ENCODE data around the gene RELT. TPM values are rescaled to one million over a fixed set of nuclear protein-coding genes. Genes with fewer than 3 reads are reported as not detected.

The RELT gene
- total RNA-seq, 1 donor from 2014 or later: 3.5 TPM

DNA sequence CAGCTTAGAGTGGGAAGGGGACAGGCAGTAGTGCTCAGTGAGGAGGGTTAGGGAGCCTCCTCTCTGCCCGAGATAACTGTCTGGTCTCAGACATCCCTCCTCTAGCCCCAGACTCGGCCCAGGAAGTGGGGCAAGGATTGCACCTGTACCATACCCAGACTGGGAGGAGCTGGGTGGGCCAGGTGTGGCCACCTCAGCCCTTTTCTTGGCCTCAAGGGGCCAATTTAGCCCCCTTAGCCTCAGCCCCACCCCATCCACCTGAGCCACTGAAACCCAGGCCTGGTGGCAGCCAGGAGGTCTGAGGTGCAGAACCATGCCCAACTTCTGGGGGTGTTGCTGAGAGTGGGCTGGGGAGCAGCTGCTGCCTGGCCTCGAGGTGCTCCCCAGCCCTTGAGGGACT is 6.5 kb downstream of the RELT start:
- no peak for DNase-seq (ENCODE audit: low spot score)
- TF ChIP-seq, protein P1, sequence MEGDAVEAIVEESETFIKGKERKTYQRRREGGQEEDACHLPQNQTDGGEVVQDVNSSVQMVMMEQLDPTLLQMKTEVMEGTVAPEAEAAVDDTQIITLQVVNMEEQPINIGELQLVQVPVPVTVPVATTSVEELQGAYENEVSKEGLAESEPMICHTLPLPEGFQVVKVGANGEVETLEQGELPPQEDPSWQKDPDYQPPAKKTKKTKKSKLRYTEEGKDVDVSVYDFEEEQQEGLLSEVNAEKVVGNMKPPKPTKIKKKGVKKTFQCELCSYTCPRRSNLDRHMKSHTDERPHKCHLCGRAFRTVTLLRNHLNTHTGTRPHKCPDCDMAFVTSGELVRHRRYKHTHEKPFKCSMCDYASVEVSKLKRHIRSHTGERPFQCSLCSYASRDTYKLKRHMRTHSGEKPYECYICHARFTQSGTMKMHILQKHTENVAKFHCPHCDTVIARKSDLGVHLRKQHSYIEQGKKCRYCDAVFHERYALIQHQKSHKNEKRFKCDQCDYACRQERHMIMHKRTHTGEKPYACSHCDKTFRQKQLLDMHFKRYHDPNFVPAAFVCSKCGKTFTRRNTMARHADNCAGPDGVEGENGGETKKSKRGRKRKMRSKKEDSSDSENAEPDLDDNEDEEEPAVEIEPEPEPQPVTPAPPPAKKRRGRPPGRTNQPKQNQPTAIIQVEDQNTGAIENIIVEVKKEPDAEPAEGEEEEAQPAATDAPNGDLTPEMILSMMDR (IDR thresholded peaks at IDR 0.05): no peak
- no peaks in the 10 kb centered on the region for H3K27me3 Mint-ChIP-seq (ENCODE audit: low read depth)
- H3K36me3 Mint-ChIP-seq (ENCODE audit: low read depth): no peaks in the 10 kb centered on the region
- H3K4me3 Mint-ChIP-seq (ENCODE audit: unreplicated experiment): no peak overlapping the region
- no peak overlapping the region for H3K27ac Mint-ChIP-seq (ENCODE audit: unreplicated experiment)
- peaks cover 42% of the 10 kb centered on the region for H3K4me1 Mint-ChIP-seq (ENCODE audit: low read depth)
- H3K9me3 Mint-ChIP-seq (ENCODE audit: low read depth): no peaks in the 10 kb centered on the region

DNA sequence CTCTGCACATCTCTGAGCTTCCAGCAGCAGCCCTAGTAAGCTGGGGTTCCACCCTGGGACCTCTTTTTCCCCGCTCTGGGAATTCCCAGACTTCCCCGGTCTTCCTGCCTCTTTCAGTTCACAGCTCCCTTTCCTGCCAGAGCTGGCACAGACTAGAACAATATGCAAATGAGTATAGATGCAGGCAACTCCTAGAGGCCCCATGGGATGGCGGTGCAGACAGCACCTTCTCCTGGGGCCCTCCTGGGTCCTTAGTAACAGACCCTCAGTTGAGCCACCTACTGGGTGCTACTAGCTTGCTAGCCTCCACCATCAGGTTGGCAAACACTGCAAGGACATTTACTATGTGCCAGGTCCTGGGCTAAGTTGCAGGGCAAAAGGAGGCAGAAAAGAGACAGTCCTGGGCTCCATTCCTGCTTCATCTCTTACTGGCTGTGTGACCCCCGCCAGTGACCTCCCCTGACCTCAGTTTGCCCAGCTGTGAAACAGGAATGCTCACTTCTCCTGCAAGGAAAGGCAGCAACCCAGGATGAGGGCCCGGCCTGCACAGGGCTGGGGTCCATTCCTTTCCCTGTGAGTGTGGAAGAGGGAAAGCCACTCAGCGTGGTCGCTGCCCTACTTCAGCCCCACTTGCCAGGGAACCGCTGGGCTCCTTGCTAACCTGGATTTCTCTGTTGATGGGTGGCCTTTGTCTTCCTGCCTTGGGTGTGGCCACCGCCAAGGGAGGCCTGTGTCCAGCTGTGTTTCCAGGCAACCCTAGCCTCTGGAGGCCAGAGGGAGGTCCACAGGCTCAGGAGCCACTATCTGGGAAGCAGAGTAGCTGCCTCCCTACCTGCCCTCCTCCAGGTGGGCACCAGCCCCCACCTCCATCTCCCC is 7.3 kb downstream of the RELT start:
- no peak for DNase-seq (ENCODE audit: low spot score)
- TF ChIP-seq, protein P1 (IDR thresholded peaks at IDR 0.05): no peak
- Mint-ChIP-seq H3K27ac (ENCODE audit: unreplicated experiment) (peak overlapping the region; percentile 70), H3K27me3 (ENCODE audit: low read depth) (no peaks in the 10 kb centered on the region), H3K4me3 (ENCODE audit: unreplicated experiment) (no peak overlapping the region), H3K36me3 (ENCODE audit: low read depth) (no peaks in the 10 kb centered on the region), H3K4me1 (ENCODE audit: low read depth) (peaks cover 42% of the 10 kb centered on the region), H3K9me3 (ENCODE audit: low read depth) (no peaks in the 10 kb centered on the region)

DNA sequence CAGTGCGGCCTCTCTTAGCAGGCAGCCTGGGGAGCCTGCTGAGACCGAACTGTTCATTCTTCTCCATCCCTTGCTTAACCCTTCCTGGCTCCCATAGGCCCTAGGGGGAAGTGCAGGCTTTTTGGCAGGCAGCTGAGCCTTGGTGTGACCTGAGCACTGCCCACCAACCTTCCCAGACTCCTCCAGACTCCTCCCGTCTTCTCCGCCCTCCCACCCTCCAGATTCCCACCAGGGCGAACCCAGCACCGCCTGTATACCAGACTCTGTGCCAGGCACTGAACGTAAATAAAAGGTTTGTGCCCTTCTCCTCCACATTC is 7.9 kb downstream of the RELT start:
- no peaks in the 10 kb centered on the region for H3K27me3 Mint-ChIP-seq (ENCODE audit: low read depth)
- no peak overlapping the region for H3K27ac Mint-ChIP-seq (ENCODE audit: unreplicated experiment)
- no peak overlapping the region for H3K4me3 Mint-ChIP-seq (ENCODE audit: unreplicated experiment)
- TF ChIP-seq, protein P1 (IDR thresholded peaks at IDR 0.05): no peak
- peaks cover 41% of the 10 kb centered on the region for H3K4me1 Mint-ChIP-seq (ENCODE audit: low read depth)
- H3K36me3 Mint-ChIP-seq (ENCODE audit: low read depth): no peaks in the 10 kb centered on the region
- no peak for DNase-seq (ENCODE audit: low spot score)
- H3K9me3 Mint-ChIP-seq (ENCODE audit: low read depth): no peaks in the 10 kb centered on the region

DNA sequence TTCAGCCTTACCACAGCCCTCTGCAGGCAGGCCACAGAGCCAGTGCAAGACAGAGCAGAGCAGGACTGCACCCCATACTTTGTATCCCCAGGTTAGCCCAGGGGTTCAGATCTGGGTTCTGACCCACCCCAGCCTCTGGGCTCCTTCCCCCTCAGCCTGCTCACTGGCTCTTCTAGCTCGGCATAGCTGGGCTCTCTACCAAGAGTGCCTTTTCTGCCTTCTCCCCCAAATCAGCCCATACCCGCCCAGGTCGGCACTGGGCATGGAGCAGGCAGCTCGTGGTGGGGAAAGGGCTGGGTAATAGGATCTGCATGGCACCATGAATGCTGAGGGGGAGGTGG is 8.3 kb downstream of the RELT start:
- TF ChIP-seq, protein P1 (IDR thresholded peaks at IDR 0.05): no peak
- Mint-ChIP-seq H3K4me1 (ENCODE audit: low read depth) (peaks cover 41% of the 10 kb centered on the region), H3K4me3 (ENCODE audit: unreplicated experiment) (no peak overlapping the region), H3K27ac (ENCODE audit: unreplicated experiment) (no peak overlapping the region), H3K27me3 (ENCODE audit: low read depth) (no peaks in the 10 kb centered on the region), H3K9me3 (ENCODE audit: low read depth) (no peaks in the 10 kb centered on the region), H3K36me3 (ENCODE audit: low read depth) (no peaks in the 10 kb centered on the region)
- no peak for DNase-seq (ENCODE audit: low spot score)

DNA sequence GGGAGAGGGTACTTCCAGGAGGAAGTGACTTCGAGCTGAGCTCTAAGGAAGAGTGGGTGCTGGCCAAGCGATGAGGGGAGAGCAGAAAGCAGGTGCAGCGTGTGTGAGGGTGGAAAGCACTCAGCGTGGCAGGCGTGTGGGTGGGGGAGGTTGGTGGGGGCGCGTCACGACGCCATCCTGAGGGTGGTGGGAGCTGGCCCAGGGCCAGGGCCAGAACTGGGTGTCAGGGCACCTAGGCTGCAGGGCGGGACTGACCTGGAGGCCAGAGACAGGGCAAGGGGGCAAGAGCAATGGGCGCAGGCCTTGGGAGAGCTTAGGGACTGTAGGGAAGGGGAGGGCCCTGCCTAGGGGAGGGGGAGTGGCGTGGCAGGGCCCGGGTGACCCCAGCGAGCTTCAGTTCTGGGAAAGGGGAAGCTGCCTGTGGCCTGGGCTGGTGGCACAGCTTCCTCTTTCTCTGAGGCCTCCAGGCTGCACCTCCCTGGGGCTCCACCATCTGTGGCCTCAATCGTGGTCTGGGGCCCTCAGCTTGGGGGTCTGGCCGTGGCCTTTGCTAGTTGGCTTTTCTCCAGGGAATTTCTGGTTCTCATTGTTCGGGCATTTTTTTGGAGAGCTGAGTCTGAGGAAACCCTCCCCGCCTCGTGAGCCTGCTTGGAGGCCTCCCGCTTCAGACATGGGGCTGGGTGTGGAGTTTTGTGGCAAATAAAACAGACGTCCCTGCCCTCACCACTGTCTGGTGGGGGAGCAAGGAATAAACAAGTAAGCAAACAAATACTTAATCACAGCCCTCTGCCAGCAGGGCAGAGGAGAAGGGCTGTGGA is 8.9 kb downstream of the RELT start:
- H3K27me3 Mint-ChIP-seq (ENCODE audit: low read depth): no peaks in the 10 kb centered on the region
- no peak overlapping the region for H3K4me3 Mint-ChIP-seq (ENCODE audit: unreplicated experiment)
- no peak for DNase-seq (ENCODE audit: low spot score)
- H3K4me1 Mint-ChIP-seq (ENCODE audit: low read depth): peaks cover 47% of the 10 kb centered on the region
- TF ChIP-seq, protein P1 (IDR thresholded peaks at IDR 0.05): no peak
- no peak overlapping the region for H3K27ac Mint-ChIP-seq (ENCODE audit: unreplicated experiment)
- no peaks in the 10 kb centered on the region for H3K9me3 Mint-ChIP-seq (ENCODE audit: low read depth)
- H3K36me3 Mint-ChIP-seq (ENCODE audit: low read depth): no peaks in the 10 kb centered on the region
